ENCODE data around the gene CISD1. TPM values are rescaled to one million over a fixed set of nuclear protein-coding genes. Genes with fewer than 3 reads are reported as not detected.
"Not testable (repeated sequence)": the region's sequence is repeated elsewhere in the genome, so short reads cannot be mapped to it uniquely, and the experiment has no call there.

CISD1 gene
- total RNA-seq, 4 donors from 2014 or later, result 10.5 to 42.1 (median 13.1) TPM

DNA sequence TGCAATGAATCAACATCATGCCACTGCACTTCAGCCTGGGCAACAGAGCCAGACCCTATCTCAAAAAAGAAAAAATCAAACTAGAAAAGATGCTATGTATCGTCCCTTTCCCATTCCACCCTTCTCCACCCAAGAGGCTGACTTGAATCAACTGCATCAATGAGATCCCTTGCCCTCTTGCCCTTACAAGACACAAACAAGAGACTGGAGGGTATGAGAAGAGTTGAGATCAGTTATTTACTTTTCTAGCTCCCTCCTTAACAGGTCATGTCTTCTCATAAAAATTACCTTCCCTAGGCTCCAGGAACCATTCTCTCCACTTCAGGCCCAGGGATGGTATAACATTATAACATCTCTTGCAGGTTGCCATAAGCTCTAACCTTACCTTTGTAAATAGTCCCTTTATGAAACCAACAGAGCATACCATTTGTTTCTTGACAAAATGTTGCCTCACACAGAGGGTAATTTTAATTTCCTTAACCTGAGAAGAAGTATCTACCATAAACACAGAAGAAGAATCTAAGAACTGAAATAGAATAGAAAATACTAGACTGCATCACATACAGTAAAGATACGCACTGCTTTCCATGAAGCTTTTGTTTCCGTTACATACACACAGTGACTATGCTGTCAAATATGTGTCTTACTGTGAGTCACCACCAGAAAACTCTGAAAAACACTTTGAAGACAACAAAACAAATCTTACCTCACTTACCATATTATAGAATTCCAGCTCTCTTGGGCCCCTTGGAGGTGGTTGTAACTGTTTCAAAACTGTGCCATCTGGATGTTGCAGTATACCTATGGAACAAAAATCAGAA is 31.7 kb upstream of the CISD1 start:
- DNase-seq (ENCODE audit: low spot score in 2 of 2), result no peak
- TF ChIP-seq POLR2A (IDR thresholded peaks at IDR 0.05), result no peak
- TF ChIP-seq, protein P1, sequence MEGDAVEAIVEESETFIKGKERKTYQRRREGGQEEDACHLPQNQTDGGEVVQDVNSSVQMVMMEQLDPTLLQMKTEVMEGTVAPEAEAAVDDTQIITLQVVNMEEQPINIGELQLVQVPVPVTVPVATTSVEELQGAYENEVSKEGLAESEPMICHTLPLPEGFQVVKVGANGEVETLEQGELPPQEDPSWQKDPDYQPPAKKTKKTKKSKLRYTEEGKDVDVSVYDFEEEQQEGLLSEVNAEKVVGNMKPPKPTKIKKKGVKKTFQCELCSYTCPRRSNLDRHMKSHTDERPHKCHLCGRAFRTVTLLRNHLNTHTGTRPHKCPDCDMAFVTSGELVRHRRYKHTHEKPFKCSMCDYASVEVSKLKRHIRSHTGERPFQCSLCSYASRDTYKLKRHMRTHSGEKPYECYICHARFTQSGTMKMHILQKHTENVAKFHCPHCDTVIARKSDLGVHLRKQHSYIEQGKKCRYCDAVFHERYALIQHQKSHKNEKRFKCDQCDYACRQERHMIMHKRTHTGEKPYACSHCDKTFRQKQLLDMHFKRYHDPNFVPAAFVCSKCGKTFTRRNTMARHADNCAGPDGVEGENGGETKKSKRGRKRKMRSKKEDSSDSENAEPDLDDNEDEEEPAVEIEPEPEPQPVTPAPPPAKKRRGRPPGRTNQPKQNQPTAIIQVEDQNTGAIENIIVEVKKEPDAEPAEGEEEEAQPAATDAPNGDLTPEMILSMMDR (IDR thresholded peaks at IDR 0.05), result no peak
- WGBS, 2 donors, result 92 to 94% methylated on average over 3 of the region's 3 CpGs
- no peak overlapping the region for H3K4me3 ChIP-seq (ENCODE audit: low read depth, poor library complexity, severe bottlenecking)
- intact Hi-C loops (cut with DNase I; ENCODE audit: low total_unique reads), result no loop called here

DNA sequence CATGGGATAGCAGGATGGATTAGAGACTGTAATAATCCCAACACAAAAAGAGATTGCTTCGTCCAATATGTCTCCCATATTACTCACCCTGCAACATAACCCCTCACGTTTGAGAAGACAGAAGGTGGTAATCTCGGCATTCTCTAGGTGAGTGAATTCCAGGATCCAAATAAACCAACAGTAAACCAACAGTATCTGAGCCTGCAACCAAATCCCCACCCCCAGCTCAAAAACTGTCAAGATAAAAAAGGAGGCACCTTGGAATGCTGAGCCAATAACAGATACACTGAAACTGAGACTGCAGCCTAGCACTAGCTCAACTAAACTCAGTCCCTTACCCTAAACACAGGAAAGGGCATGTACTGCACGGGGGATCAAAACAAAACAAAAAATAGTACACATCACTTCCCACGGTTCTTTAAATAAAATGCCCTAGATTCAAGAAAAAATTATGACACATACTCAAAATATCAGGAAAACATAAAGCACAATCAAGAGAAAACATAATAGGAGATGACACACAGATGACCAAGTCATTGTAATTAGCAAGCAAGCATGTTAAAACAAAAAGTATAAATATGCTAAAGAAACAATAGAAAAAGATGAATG is 29.3 kb upstream of the CISD1 start:
- intact Hi-C loops (cut with DNase I; ENCODE audit: low total_unique reads), result no loop called here
- 65 to 77% methylated on average over 5 of the region's 5 CpGs for WGBS, 2 donors
- TF ChIP-seq, protein P1 (IDR thresholded peaks at IDR 0.05), result no peak
- TF ChIP-seq POLR2A (IDR thresholded peaks at IDR 0.05), result no peak
- no peak overlapping the region for H3K4me3 ChIP-seq (ENCODE audit: low read depth, poor library complexity, severe bottlenecking)
- DNase-seq (ENCODE audit: low spot score in 2 of 2), result no peak

DNA sequence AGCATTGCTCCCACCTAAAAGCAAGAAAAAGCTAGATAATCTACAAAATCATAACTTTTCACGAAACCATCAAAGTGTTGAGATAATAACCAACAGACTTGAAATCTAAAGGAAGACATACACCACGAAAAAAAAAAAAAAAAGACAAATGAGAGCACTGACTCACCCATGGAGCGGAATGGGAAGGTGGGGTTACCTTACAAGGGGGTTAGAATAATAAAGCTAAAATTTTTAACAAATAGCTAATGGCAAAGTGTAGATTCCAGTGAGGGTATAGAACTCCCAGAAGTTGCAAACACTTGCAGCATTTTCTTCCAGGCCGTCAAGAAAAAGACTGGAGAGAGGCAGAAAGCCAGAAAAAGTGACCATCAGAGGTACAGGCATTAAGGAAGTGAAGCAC is 28.4 kb upstream of the CISD1 start:
- DNase-seq (ENCODE audit: low spot score in 2 of 2), result no peak
- no peak overlapping the region for H3K4me3 ChIP-seq (ENCODE audit: low read depth, poor library complexity, severe bottlenecking)
- TF ChIP-seq, protein P1 (IDR thresholded peaks at IDR 0.05), result no peak
- TF ChIP-seq POLR2A (IDR thresholded peaks at IDR 0.05), result no peak
- 76 to 78% methylated on average over 4 of the region's 4 CpGs for WGBS, 2 donors
- intact Hi-C loops (cut with DNase I; ENCODE audit: low total_unique reads), result no loop called here

DNA sequence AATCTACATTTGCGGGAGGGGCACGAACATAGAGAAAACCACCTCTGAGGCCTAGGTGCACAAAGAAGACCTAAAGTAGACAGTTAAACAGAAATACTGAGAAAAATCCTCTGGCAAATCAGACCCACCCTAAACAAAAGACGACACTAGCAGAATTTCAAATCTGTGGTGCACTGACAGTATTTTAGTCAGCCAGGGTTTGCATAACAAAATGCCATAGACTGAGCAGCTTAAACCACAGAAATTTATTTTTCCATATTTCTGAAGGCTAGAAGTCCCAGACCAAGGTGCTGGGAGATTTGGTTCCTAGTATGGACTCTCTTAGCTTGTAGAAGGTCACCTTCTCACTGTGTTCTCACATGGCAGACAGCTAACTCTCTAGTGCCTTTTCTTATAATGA is 27.6 kb upstream of the CISD1 start:
- intact Hi-C loops (cut with DNase I; ENCODE audit: low total_unique reads), result no loop called here
- TF ChIP-seq POLR2A (IDR thresholded peaks at IDR 0.05), result no peak
- TF ChIP-seq, protein P1 (IDR thresholded peaks at IDR 0.05), result no peak
- no peak for DNase-seq (ENCODE audit: low spot score in 2 of 2)
- WGBS, 2 donors, result 70 to 71% methylated on average over 3 of the region's 3 CpGs
- no peak overlapping the region for H3K4me3 ChIP-seq (ENCODE audit: low read depth, poor library complexity, severe bottlenecking)

DNA sequence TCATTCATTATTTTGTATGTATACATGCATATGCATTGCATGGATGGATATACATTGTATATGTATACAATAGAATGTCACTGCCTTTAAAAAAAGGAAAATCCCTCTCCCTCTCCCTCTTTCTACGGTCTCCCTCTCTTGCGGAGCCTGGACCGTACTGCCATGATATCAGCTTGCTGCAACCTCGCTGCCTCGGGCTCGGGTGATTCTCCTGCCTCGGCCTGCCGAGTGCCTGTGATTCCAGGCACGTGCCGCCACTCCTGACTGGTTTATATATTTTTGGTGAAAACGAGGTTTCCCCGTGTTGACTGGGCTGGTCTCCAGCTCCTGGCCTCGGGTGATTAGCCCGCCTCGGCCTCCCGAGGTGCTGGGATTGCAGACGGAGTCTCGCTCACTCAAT is 25.7 kb upstream of the CISD1 start:
- 98 to 99% methylated on average over 18 of the region's 18 CpGs for WGBS, 2 donors
- no peak for TF ChIP-seq POLR2A (IDR thresholded peaks at IDR 0.05)
- TF ChIP-seq, protein P1 (IDR thresholded peaks at IDR 0.05), result no peak
- DNase-seq (ENCODE audit: low spot score in 2 of 2), result no peak
- H3K4me3 ChIP-seq (ENCODE audit: low read depth, poor library complexity, severe bottlenecking), result no peak overlapping the region
- intact Hi-C loops (cut with DNase I; ENCODE audit: low total_unique reads), result no loop called here

DNA sequence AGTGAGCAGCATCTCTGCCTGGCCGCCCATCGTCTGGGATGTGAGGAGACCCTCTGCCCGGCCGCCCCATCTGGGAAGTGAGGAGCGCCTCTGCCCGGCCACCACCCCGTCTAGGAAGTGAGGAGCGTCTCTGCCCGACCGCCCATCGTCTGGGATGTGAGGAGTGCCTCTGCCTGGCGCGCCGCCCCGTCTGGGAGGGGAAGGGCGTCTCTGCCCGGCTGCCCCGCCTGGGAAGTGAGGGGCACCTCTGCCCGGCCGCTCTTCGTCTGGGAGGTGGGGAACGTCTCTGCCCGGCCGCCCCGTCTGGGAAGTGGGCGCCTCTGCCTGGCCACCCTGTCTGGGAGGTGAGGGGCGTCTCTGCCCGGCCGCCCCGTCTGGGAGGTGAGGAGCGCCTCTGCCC is 25.2 kb upstream of the CISD1 start:
- WGBS, 2 donors, result 93 to 96% methylated on average over 9 of the region's 31 CpGs
- H3K4me3 ChIP-seq (ENCODE audit: low read depth, poor library complexity, severe bottlenecking); intact Hi-C loops (cut with DNase I; ENCODE audit: low total_unique reads); DNase-seq (ENCODE audit: low spot score in 2 of 2): not testable (repeated sequence)

DNA sequence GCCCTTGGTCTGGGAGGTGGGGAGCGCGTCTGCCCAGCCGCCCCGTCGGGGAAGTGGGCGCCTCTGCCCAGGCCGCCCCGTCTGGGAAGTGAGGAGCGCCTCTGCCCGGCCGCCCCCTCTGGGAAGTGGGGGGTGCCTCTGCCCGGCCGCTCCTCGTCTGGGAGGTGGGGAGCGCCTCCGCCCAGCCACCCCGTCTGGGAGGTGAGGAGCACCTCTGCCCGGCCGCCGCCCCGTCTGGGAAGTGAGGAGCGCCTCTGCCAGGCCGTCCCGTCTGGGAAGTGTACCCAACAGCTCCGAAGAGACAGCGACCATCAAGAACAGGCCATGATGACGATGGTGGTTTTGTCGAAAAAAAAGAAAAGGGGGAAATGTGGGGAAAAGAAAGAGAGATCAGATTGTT is 24.7 kb upstream of the CISD1 start:
- DNase-seq (ENCODE audit: low spot score in 2 of 2); intact Hi-C loops (cut with DNase I; ENCODE audit: low total_unique reads); H3K4me3 ChIP-seq (ENCODE audit: low read depth, poor library complexity, severe bottlenecking): not testable (repeated sequence)
- 88 to 91% methylated on average over 10 to 16 of the region's 28 CpGs for WGBS, 2 donors

DNA sequence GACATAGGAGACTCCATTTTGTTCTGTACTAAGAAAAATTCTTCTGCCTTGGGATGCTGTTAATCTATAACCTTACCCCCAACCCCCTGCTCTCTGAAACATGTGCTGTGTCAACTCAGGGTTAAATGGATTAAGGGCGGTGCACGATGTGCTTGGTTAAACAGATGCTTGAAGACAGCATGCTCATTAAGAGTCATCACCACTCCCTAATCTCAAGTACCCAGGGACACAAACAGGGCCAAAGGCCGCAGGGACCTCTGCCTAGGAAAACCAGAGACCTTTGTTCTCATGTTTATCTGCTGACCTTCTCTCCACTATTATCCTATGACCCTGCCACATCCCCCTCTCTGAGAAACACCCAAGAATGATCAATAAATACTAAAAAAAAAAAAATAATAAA is 24.3 kb upstream of the CISD1 start:
- H3K4me3 ChIP-seq (ENCODE audit: low read depth, poor library complexity, severe bottlenecking); intact Hi-C loops (cut with DNase I; ENCODE audit: low total_unique reads); DNase-seq (ENCODE audit: low spot score in 2 of 2): not testable (repeated sequence)
- WGBS, 2 donors, result 98 to 100% methylated on average over 1 to 3 of the region's 3 CpGs
